HG03135 (cell line): Measurements from ENCODE around the gene PRKCZ.

Source experiments
- ATAC-seq: cut with Tn5 transposase; IDR thresholded peaks from one replicate; pipeline ENCODE4 v1.9.1; 2021; ENCODE audit warnings: mild to moderate bottlenecking, moderate library complexity; ENCODE audit not compliant: unreplicated experiment

The PRKCZ gene

GRCh38 chr1:2098839-2099785 is 48.9 kb downstream of the PRKCZ start:
- ATAC-seq = no peak

GRCh38 chr1:2099886-2100779 is 49.9 kb downstream of the PRKCZ start:
- no peak for ATAC-seq

GRCh38 chr1:2100780-2101108 is 50.5 kb downstream of the PRKCZ start:
- no peak for ATAC-seq

GRCh38 chr1:2101531-2101930 is 51.3 kb downstream of the PRKCZ start:
- ATAC-seq = no peak

- ATAC-seq = no peak
Observed at GRCh38 chr1:2101946-2102345, 51.7 kb downstream of the PRKCZ start.

GRCh38 chr1:2102753-2103152 is 52.5 kb downstream of the PRKCZ start:
- ATAC-seq = no peak

GRCh38 chr1:2103266-2103900 is 53.2 kb downstream of the PRKCZ start:
- ATAC-seq = no peak

- no peak for ATAC-seq
Observed at GRCh38 chr1:2103901-2104590, 53.8 kb downstream of the PRKCZ start.

- ATAC-seq = no peak
Observed at GRCh38 chr1:2104621-2105427, 54.6 kb downstream of the PRKCZ start.

GRCh38 chr1:2105781-2106524 is 55.7 kb downstream of the PRKCZ start:
- ATAC-seq = no peak

GRCh38 chr1:2106659-2107405 is 56.6 kb downstream of the PRKCZ start:
- ATAC-seq = no peak

- ATAC-seq = no peak
Observed at GRCh38 chr1:2107586-2108212, 57.5 kb downstream of the PRKCZ start.

- ATAC-seq = no peak
Observed at GRCh38 chr1:2108213-2108876, 58.1 kb downstream of the PRKCZ start.

- no peak for ATAC-seq
Observed at GRCh38 chr1:2108877-2109580, 58.8 kb downstream of the PRKCZ start.

GRCh38 chr1:2109581-2110021 is 59.4 kb downstream of the PRKCZ start:
- no peak for ATAC-seq

- ATAC-seq = no peak
Observed at GRCh38 chr1:2110191-2110737, 60.1 kb downstream of the PRKCZ start.
